ENCODE data around the gene GFI1.
"Not testable (repeated sequence)": the region's sequence is repeated elsewhere in the genome, so short reads cannot be mapped to it uniquely, and the experiment has no call there.

GFI1 gene

DNA sequence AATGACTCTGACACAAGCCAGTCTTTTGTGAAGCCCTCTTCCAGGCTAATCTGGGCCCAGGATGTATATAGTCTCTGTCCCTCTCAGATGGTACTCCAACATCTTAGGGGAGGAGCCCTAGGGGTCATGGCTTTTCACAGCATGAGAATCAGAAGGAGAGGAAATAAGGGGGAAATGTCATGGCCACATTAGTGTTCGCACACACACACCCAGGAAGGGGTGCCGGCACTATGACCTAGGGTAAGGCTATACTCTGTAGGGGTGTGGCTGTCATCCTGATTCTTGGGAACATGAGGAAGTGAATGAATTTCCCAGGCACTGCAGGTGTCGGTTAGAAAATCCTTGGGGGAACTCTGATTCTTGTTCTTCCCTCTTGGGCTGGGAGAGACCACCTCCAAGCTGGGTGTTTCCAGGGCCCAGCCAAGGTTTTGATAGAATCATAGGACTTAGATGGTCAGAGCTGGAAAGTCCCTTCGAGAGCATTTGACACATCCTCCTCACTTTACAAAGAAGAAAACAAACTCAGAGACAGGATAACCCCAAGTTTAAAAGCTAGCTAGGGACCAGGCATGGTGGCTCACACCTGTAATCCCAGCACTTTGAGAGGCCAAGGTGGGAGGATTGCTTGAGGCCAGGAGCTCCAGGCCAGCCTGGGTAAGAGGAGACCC lies 22.0 kb downstream of the GFI1 start:
- DNase-seq = no peak

DNA sequence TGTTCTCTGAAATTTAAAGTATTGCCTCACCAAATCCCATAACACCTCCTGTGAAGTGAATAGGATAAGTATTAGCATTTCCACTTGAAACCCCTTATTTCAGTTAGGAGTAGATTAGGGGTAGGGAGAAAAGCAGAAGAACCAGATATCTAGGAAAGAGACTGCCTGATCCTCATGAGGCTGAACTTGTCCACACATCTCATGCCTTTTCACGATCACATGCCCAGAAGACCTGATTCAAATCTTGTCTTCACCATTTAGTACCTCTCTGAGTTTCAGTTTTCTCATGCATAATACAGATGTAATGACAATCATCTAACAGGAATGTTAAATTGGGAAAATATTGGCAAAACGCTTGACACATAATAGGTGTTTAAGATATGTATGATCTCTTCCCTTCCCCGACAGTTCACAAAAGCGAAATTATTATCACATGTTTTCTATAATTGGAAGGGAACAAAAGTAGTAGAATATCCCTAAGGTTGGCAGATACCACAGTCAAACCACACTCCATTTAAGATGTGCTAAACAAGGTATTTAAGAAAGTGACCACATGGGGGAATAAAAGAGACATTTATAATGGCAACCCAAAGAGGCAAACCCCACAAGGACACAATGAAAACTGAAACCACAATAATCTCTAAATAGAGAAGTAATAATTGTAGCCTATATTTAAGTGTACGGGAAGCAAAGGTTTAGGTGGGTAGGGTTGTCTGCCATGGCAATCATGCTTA lies 25.2 kb downstream of the GFI1 start:
- DNase-seq = no peak

DNA sequence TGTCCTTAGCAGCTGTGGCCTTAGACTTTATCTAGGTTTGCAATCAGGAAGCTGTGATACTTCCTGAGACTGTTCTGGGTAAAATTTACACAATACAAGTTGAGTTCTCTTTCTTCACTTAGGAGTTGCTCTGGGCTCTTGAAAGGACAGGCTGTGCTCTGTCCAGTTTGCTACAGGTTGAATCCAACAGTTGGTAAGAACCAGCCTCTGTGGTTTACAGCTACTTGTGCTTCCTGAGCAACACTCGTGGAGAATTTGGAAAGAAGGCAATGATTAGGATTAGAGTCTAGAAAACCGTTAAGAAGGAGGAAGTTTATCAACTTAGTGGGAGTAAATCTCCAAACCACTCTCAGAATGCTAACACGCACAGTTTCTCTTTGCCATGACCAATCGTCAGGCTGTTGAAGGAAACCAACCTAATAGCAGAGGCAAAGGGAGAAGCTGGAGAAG lies 26.8 kb downstream of the GFI1 start:
- no peak for DNase-seq

DNA sequence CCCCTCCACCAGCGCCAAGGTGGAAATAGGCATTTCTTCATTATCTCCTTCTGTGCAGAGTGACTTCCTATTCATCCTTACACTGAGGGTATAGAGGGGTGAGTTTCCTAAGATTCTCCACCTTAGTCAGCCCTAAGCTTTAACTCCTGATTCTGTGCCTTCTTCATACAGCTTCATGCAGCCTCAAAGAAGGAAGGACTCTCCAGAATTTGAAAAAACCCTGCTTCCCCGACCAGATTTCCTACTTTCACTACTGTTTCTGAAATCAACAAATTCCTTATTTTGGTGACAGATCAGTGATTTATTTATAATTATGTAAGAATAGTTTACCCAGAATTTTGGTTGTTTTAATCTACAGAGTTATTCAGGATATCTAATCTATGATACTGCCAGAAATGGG lies 28.6 kb downstream of the GFI1 start:
- no peak for DNase-seq

DNA sequence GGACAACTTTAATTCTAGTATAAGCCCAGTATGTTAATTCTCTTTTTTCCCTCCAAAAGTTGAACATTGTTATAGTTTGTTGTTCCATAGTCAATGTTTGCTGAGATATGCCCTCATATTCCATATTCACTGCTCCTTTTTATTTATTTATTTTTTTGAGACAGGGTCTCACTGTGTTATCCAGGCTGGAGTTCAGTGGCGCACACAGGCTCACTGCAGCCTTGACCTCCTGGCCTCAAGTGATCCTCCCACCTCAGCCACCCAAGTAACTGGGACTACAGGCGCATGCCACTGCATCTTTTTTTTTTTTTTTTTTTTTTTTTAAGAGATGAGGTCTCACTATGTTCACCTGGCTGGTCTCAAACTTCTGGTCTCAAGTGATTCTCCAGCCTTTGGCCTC lies 38.7 kb downstream of the GFI1 start:
- DNase-seq = no peak

DNA sequence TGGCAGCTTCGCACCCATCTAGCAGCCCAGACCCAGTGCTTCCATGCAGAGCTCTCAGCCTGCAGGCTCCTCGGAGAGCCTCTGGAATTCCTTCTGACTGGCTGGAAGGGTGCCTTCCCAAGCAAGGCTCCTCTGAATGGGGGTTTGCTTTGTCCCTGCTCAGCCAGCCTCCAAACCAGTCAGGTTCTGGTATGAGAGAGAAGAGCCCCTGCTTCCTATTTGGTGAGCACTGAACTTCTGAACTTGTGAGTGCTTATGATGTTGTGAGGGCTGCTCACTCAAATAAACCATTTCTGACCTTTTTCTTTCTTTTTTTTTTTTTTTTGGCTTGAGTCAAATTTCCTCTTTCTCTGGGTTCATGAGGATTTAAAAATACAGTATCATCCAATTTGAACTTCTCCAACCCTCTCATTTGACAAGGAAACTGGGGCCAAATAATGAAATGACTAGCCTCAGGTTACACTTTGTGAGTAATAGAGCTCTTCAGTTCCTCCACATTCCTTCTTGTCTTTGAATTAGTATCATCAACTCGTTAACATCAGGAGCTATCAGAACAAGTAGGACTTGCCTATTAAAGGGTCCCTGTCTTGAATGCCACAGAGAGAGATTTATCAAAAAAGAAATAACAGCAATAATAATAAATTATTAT lies 39.6 kb downstream of the GFI1 start:
- DNase-seq = no peak

DNA sequence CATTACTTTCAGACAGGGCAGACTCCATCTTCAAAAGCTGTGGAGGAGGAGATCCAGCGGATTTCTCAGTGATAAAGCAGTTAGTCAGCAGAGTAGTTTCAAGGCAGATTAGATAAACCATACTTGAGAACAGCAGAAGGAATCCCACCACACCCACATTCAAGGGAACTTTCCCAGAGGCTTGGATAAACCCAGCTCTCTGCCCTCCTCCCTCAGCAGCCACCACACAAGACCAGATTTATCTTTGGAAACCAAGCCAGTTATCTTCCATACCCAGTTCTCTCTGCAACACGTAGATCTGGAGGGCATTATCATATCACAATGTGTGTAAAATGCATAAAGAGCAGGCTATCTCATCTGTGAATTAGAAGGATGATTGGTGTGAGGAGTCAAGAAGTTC lies 40.2 kb downstream of the GFI1 start:
- no peak for DNase-seq

DNA sequence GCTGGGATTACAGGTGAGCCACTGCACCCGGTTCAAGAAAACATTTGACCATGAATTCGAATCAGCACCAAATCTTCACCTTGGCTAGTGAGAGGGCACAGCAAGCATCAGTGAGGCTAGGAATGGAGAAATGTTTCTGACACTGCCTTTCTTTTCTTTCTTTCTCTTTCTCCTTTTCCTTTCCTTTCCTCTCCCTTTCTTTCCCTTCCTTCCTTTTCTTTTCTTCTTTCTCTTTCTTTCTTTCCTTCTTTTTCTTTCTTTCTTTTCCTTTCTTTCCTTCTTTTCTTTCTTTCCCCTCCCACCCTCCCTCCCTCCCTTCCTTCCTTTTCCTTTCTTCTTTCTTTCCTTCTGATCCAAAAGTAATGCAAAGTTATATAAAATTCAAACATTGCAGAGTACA lies 40.9 kb downstream of the GFI1 start:
- DNase-seq = no peak

DNA sequence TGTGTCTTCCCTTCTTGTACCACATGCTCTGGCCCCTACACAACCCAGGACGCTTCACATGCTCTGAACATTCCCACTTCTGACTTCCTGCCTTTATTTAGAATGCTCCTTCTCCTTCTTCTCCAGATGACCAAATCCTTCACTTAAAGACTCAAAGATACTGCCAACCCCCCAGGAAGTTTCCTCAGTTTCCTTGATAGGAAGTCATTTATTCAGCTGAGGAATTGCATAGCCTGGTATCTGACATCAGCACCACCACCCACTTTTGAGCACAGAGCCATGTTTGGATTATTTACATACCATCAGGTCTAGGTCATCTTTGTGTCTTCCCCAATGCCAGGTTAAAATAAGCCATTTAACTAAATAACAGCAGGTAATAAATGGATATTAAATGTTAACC lies 42.4 kb downstream of the GFI1 start:
- DNase-seq = no peak

DNA sequence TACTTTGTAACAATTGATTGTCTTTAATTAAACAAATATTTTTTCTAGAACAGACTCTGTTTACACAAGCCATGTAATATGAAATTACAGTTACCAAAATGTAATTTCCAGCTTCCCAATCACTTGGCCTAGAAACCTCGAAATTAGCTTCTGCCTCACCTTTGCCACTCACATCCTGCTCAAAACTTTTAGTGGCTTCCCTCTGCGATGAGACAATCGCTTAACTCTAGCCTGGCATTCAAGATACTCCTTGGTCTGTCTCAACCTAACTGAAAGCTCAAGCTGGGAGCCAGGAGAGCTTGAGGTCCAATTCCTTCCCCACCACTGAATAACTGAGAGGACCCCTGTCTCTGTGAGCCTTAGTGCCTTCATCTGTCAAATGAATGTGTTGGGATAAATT lies 42.8 kb downstream of the GFI1 start:
- DNase-seq = no peak

DNA sequence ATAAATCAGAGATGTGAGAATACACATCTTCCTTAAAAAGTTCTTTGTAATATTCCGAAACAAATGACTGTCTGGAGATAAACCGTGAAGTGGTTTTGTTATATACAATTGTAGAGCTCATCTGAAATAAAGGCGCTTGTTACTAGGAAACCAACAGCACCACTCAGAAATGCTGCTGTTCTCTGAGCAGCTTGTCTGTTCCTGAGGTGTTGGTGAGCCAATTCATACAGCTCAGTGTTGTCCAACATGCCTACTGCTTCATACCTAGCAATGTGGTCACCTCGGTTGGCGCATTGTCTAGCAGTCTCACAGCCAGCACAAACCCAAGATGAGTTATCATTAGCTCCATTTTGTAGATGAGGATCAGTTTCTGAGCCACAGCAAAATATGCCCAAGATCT lies 44.4 kb downstream of the GFI1 start:
- DNase-seq = no peak

DNA sequence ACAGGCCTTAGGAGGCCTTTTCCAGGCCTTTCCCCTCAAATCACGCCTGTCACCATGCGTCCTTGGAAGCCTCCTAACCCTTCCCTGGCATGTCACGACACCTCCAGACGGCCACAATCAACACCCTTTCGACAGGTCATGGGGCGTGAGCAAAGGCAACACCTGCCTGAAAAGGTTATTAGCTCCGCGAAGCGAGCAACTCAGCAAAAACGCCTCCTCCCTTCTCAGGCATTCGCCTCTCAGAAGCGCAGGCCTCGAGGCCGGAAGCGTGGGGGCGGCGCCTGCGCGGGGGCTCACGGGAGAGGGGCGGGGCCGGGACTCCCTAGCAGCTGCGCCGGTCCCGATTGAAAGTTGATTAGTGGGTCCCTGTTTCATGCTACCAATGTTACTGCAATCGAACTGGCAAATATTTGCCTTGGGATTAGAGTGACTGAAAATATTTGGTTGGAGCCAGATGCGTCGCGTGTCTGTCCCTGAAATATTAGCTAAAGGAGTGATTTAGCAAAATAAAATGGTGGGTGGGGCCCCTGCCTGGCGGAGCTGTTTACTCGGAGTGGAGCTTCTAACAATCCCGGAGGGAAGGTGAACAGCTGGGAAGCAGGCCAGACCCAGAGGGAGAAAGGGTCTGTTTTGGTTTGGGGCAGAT lies 44.9 kb downstream of the GFI1 start:
- no peak for DNase-seq

DNA sequence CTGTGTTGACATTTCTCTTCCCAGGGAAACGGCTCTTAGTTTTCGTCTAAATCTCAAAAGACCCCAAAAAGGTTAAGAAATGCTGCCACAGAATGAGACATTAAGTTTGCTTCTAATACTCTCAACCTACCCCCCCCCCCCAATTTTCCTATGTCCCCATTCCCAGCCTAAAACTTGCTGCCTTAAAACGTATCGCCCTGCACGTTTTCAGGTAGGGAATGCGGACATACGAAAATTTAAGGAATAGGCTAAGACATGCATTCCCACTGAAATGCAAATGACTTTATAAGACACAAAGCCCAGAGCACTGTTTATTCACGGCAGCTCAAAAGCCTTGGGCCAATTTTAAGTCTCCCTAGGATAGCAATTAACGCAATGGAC lies 45.4 kb downstream of the GFI1 start:
- no peak for DNase-seq

DNA sequence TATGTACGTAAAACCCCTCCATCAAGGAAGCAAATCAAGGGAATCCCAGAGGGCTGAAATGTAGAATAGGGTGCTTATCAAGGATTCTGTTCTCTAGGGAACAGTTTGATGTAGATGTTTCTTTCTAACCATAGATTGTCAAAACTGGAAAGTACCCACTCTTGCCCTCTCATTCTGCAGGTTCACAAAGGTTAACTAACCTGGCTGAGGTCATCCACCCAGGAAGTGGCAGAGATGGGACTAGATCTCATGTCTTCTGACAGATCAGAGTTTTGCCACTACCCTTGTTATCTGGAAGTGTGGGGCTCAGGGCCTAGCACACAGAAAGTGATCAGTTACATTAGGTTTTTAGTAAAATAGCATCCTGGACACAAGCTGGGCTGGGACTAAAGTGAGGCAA lies 47.4 kb downstream of the GFI1 start:
- DNase-seq = no peak

DNA sequence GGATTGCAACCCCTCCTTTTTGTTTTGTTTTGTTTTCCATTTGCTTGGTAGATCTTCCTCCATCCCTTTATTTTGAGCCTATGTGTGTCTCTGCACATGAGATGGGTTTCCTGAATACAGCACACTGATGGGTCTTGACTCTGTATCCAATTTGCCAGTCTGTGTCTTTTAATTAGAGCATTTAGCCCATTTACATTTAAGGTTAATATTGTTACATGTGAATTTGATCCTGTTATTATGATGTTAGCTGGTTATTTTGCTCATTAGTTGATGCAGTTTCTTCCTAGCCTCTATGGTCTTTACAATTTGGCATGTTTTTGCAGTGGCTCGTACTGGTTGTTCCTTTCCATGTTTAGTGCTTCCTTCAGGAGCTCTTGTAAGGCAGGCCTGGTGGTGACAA lies 52.2 kb downstream of the GFI1 start:
- DNase-seq = not testable (repeated sequence)

DNA sequence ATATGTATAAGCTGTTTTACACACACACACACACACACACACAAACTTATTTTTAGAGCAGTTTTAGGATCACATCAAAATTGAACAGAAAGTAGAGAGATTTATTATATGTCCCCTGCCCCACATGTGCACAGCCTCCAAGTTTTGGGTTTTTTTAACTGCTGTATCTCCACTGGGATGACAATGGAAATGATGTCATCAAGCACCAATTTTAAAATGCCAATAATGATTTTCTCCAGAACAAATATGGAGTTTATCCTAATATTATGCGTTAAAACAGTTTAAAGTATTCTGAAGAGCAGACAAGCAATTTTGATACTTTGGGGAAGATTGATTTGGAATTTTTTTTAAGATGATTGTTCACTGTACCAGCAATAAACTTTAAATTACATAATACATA lies 56.7 kb downstream of the GFI1 start:
- DNase-seq = no peak

DNA sequence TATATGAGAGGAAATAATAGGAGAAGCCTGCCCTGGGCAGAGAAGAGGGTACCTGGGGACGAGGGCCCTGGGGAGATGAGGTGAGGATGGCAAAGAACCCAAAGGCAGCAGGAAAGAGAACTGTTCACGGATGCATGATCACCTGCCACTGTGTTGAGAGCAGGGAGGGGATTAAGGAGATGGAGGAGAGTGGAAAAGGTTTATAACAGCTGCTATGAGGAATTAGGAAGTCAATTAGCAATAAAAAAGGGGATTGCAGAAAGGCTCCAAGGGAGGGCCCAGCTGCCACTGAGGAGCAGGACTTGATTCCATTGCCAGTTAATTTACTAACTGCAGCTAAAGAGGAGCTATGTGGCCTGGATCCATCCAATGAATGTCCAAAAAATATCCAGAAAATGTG lies 61.1 kb downstream of the GFI1 start:
- DNase-seq = no peak

Measured in activated gamma-delta T cell treated with Interleukin-2 at 50 U/mL for 16 hours (primary cell).